Measurements from ENCODE around the gene PCCA. TPM values are rescaled to one million over a fixed set of nuclear protein-coding genes. Genes with fewer than 3 reads are reported as not detected.

Gene PCCA
- total RNA-seq, 1 experiment from 2014 or later = 52.8 TPM

GRCh38 chr13:100147825-100148224, 58.9 kb downstream of the PCCA start:
- Mint-ChIP-seq H3K27me3 (ENCODE audit: low read depth) (no peaks in the 10 kb centered on the region), H3K9me3 (peaks cover 2% of the 10 kb centered on the region; the same call in 1 of the 2 replicates), H3K4me1 (peaks cover 45% of the 10 kb centered on the region), H3K4me3 (no peak overlapping the region), H3K36me3 (peaks cover 19% of the 10 kb centered on the region), H3K27ac (peak overlapping the region; percentile 97)
- POLR2A ChIA-PET = interaction anchor here (0.6 kb wide), 1 partner anchor 165 kb away, joined by 4 read pairs; no protein-coding TSS in a partner anchor
- DNase-seq (ENCODE audit: low spot score) (no peak), ATAC-seq (peak; percentile 25)
- CTCF ChIA-PET = interaction anchor here (0.6 to 1.3 kb wide), 2 partner anchors 77 to 302 kb away, joined by 3 to 4 read pairs; no protein-coding TSS in a partner anchor
- TF ChIP-seq GTF2I (CRISPR knock-in tag; conservative IDR thresholded peaks at IDR 0.05) = peak; percentile 67; the same call in 1 of the 2 replicates
- TF ChIP-seq GRHL2 (CRISPR knock-in tag; IDR thresholded peaks at IDR 0.05; ENCODE audit: insufficient replicate concordance, severe bottlenecking) = no peak
- TF ChIP-seq TEAD4 (CRISPR knock-in tag; IDR thresholded peaks at IDR 0.05) = no peak
- peak; percentile 76; the same call in 1 of the 2 replicates for TF ChIP-seq ZNF121 (CRISPR knock-in tag; IDR thresholded peaks at IDR 0.05)

- Mint-ChIP-seq H3K27me3 (ENCODE audit: low read depth) (no peaks in the 10 kb centered on the region), H3K36me3 (peaks cover 17% of the 10 kb centered on the region), H3K27ac (peak overlapping the region; percentile 97), H3K4me1 (peaks cover 51% of the 10 kb centered on the region), H3K4me3 (peak overlapping the region; percentile 33), H3K9me3 (no peaks in the 10 kb centered on the region)
- CTCF ChIA-PET = interaction anchor here (1.3 kb wide), 1 partner anchor 77 kb away, joined by 4 read pairs; no protein-coding TSS in a partner anchor
- DNase-seq (ENCODE audit: low spot score) (no peak), ATAC-seq (peak; percentile 91)
- POLR2A ChIA-PET = no interaction called here
- TF ChIP-seq OVOL2 (CRISPR knock-in tag; IDR thresholded peaks at IDR 0.05; ENCODE audit: borderline replicate concordance) (no peak), ZNF263 (CRISPR knock-in tag; IDR thresholded peaks at IDR 0.05; ENCODE audit: low read depth) (no peak), PRRX2 (CRISPR knock-in tag; IDR thresholded peaks at IDR 0.05) (no peak), TEAD1 (CRISPR knock-in tag; IDR thresholded peaks at IDR 0.05) (peak; percentile 61; the same call in 1 of the 2 replicates), ATF6 (CRISPR knock-in tag; IDR thresholded peaks at IDR 0.05) (no peak), ZBTB21 (CRISPR knock-in tag; IDR thresholded peaks at IDR 0.05; ENCODE audit: borderline replicate concordance) (no peak), PREB (CRISPR knock-in tag; IDR thresholded peaks at IDR 0.05; ENCODE audit: borderline replicate concordance) (no peak), MAX (CRISPR knock-in tag; IDR thresholded peaks at IDR 0.05) (no peak), ATF1 (CRISPR knock-in tag; IDR thresholded peaks at IDR 0.05) (no peak), ZNF138 (CRISPR knock-in tag; conservative IDR thresholded peaks at IDR 0.05) (no peak), GRHL2 (CRISPR knock-in tag; IDR thresholded peaks at IDR 0.05; ENCODE audit: insufficient replicate concordance, severe bottlenecking) (no peak), ZNF281 (CRISPR knock-in tag; IDR thresholded peaks at IDR 0.05) (no peak), SOX15 (CRISPR knock-in tag; IDR thresholded peaks at IDR 0.05) (no peak), ZNF532 (CRISPR knock-in tag; IDR thresholded peaks at IDR 0.05; ENCODE audit: borderline replicate concordance) (no peak), FOXK1 (CRISPR knock-in tag; IDR thresholded peaks at IDR 0.05) (0 out of 2 replicates have a peak, but pooled peaks have one; percentile 36), GABPB1 (CRISPR knock-in tag; IDR thresholded peaks at IDR 0.05) (no peak), JUN (CRISPR knock-in tag; IDR thresholded peaks at IDR 0.05) (no peak), TEAD4 (CRISPR knock-in tag; IDR thresholded peaks at IDR 0.05) (no peak)
These were observed 59.5 kb downstream of the PCCA start for GRCh38 chr13:100148422-100148821.
